Colonic mucosa (tissue), 4 donors: ENCODE data around the gene LENG8. TPM values are rescaled to one million over a fixed set of nuclear protein-coding genes. Genes with fewer than 3 reads are reported as not detected.
"Not testable (repeated sequence)": the region's sequence is repeated elsewhere in the genome, so short reads cannot be mapped to it uniquely, and the experiment has no call there.

ENCODE experiments used
- DNase-seq: peaks from one replicate; pipeline ENCODE4 v3.0.0-alpha.2; 2020
- H3K27ac ChIP-seq: fragments of 200-600 bp; one replicate; pipeline ENCODE4 v1.8.0; 2021
- H3K27me3 ChIP-seq: fragments of 200-600 bp; one replicate; pipeline ENCODE4 v1.8.0; 2021
- H3K36me3 ChIP-seq: fragments of 200-600 bp; one replicate; pipeline ENCODE4 v1.8.0; 2021
- H3K4me1 ChIP-seq: fragments of 200-600 bp; one replicate; pipeline ENCODE4 v1.8.0; 2021; ENCODE audit warnings: mild to moderate bottlenecking
- H3K4me3 ChIP-seq: fragments of 200-600 bp; one replicate; pipeline ENCODE4 v1.8.0; 2021
- H3K9ac ChIP-seq, 2 donors: one replicate each; pipeline ENCODE4 v1.7.0; 2013; ENCODE audit warnings: control low read depth in 2 of 2, low read depth in 2 of 2, low read length in 2 of 2
- H3K9me3 ChIP-seq: fragments of 200-600 bp; one replicate; pipeline ENCODE4 v1.8.0; 2021
- intact Hi-C: fragments of 100-400 bp; cut with DNase I; formaldehyde crosslinking; loops from one replicate; pipeline ENCODE4 v1.14.1; 2022
- total RNA-seq, 2 donors: library from RNA; stranded (reverse); fragmentation: NEBNext Ultra II Directional in 1 of 2; extraction: Animal tissue kit (Norgen Biotek cat#: 25700) in 1 of 2; gene quantifications; one replicate each; pipeline ENCODE4 v1.2.1, GENCODE V29; 2021
- TF ChIP-seq, protein P1 (sequence below): fragments of 200-600 bp; IDR thresholded peaks from one replicate; pipeline ENCODE4 v1.8.0; 2022; ENCODE audit warnings: antibody characterized with exemption, mild to moderate bottlenecking
- donor health status: healthy.
- donor health status: DM: no; HTN: no; CAD: no.
- donor health status: DM: no; HTN: no; CAD: no.

Gene LENG8
- total RNA-seq, 2 donors from 2014 or later, result 80.2 to 154 TPM

- Histone ChIP-seq H3K27me3 (no peaks in the 10 kb centered on the region), H3K36me3 (no peaks in the 10 kb centered on the region), H3K9me3 (no peaks in the 10 kb centered on the region), H3K4me1 (peaks cover 11% of the 10 kb centered on the region), H3K4me3 (peak within 1 kb of the TSS; percentile 71), H3K27ac (peak within 1 kb of the TSS; percentile 99), H3K9ac (peak within 1 kb of the TSS; percentile 91 to 96)
- TF ChIP-seq, protein P1, sequence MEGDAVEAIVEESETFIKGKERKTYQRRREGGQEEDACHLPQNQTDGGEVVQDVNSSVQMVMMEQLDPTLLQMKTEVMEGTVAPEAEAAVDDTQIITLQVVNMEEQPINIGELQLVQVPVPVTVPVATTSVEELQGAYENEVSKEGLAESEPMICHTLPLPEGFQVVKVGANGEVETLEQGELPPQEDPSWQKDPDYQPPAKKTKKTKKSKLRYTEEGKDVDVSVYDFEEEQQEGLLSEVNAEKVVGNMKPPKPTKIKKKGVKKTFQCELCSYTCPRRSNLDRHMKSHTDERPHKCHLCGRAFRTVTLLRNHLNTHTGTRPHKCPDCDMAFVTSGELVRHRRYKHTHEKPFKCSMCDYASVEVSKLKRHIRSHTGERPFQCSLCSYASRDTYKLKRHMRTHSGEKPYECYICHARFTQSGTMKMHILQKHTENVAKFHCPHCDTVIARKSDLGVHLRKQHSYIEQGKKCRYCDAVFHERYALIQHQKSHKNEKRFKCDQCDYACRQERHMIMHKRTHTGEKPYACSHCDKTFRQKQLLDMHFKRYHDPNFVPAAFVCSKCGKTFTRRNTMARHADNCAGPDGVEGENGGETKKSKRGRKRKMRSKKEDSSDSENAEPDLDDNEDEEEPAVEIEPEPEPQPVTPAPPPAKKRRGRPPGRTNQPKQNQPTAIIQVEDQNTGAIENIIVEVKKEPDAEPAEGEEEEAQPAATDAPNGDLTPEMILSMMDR, result no peak
- peak; percentile 100 for DNase-seq
- intact Hi-C loops, result no loop called here
Observed at GRCh38 chr19:54463531-54464043, 14.6 kb downstream of the LENG8 start, which contains the start of gene LENG9. Gene LENG9, minus strand, starts transcription at chr19:54463778. Its CDS starts 252 bp downstream, at chr19:54463526.

DNA sequence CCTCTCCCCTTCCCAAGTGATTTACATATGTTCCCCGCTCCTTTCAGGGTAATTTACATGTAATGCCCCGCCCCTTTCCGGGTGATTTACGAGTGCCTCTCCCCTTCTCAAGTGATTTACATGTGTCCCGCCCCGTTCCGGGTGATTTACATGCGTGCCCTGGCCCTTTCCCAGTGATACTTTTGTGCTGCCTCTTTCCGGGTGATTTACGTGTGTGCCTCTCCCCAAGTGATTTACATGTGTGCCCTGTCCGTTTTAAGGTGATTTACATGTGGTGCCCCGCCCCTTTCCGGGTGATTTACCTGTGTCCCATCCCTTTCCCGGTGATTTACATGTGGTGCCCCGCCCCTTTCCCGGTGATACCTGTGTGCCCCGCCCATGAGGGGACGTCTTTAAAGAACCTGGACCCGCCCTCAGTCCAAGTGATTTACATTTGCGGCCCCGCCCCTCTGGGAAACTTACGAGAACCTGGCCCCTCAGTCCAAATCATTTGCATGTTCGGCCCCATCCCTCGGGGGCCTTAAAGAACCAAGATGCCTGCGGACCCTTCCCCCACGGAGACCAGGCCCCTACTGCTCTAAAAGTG, 15.1 kb downstream of the LENG8 start:
- Histone ChIP-seq H3K36me3 (no peaks in the 10 kb centered on the region), H3K9ac (peak overlapping the region; percentile 40 to 91), H3K27ac (peak overlapping the region; percentile 99), H3K4me3 (peak overlapping the region; percentile 71), H3K4me1 (peaks cover 11% of the 10 kb centered on the region), H3K9me3 (no peaks in the 10 kb centered on the region), H3K27me3 (no peaks in the 10 kb centered on the region)
- intact Hi-C loops, result no loop called here
- peak; percentile 97 for DNase-seq
- TF ChIP-seq, protein P1, result no peak

DNA sequence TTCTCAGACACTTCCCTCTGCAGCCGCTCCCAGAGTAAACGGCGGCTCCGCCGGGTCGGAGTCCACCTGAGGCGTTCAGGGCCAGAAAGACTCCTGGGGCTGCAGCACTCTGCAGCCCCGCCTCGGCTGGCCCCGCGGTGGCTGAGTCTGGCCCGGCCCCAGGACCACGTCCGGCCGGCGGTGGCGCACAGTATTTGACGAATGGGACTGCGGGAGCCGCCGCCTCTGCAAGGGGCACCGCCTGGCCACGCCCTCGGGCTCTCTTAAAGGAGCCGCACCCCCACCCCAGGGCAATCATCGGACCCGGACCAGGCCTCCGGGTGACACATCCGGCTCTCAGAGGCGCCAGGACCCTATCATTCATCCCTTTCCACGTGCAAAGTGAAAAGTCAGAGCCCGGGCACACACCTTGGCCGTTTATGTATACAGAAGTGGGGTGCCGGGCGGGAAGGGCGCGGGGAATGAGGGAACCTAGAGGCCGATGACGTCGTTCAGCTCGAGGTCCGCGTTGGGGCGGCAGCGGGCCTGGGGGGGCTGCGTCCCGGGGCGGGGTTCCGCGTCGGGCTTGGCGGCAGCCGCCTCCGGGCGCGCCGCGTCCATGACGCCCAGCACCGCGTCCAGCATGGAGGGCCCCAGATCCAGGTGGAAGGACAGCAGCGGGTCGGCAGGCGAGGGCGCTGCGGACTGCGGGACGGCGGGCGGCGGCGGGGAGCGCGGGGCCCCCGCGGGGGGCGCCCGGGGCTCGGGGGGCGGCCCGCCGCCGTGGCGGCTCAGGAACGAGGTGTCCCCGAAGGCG, 15.8 kb downstream of the LENG8 start:
- peak overlapping the region; percentile 99 for H3K27ac ChIP-seq
- peak overlapping the region; percentile 55 to 91 for H3K9ac ChIP-seq
- no peaks in the 10 kb centered on the region for H3K9me3 ChIP-seq
- peaks cover 11% of the 10 kb centered on the region for H3K4me1 ChIP-seq
- no peaks in the 10 kb centered on the region for H3K36me3 ChIP-seq
- peak; percentile 95 for DNase-seq
- TF ChIP-seq, protein P1, result no peak
- H3K4me3 ChIP-seq, result peak overlapping the region; percentile 71
- H3K27me3 ChIP-seq, result no peaks in the 10 kb centered on the region
- intact Hi-C loops, result no loop called here

GRCh38 chr19:54465426-54466109, 16.6 kb downstream of the LENG8 start:
- peak overlapping the region; percentile 99 for H3K27ac ChIP-seq
- peak overlapping the region in 1 of 2 donors; percentile 58 for H3K9ac ChIP-seq
- H3K4me3 ChIP-seq, result no peak overlapping the region
- H3K36me3 ChIP-seq, result no peaks in the 10 kb centered on the region
- no peaks in the 10 kb centered on the region for H3K9me3 ChIP-seq
- intact Hi-C loops, result no loop called here
- peaks cover 11% of the 10 kb centered on the region for H3K4me1 ChIP-seq
- no peaks in the 10 kb centered on the region for H3K27me3 ChIP-seq
- peak; percentile 34 for DNase-seq
- TF ChIP-seq, protein P1, result no peak

DNA sequence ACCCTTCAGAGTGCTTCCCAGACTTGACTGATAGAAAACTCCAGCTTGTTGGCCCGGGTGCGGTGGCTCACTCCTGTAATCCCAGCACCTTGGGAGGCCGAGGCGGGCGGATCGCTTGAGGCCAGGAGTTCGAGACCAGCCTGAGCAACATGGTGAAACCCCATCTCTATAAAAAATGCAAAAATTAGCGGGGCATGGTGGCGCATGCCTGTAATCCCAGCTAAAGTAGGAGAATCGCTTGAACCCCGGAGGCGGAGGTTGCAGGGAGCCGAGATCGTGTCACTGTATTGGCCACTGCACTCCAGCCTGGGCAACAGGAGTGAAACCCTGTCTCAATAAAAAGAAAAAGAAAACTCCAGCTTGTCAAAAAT, 17.1 kb downstream of the LENG8 start:
- peak; percentile 20 for DNase-seq
- Histone ChIP-seq H3K9ac (peak overlapping the region in 1 of 2 donors; percentile 58), H3K4me1 (peaks cover 11% of the 10 kb centered on the region), H3K27ac (peak overlapping the region; percentile 99)
- H3K9me3 ChIP-seq, H3K4me3 ChIP-seq, H3K27me3 ChIP-seq, intact Hi-C loops, H3K36me3 ChIP-seq: not testable (repeated sequence)
